H9 (cell line): ENCODE data around the gene CCNYL1. TPM values are rescaled to one million over a fixed set of nuclear protein-coding genes. Genes with fewer than 3 reads are reported as not detected.

Source experiments
- DNase-seq: peaks from one replicate; pipeline ENCODE4 v3.0.0-alpha.2; 2017
- H2AFZ ChIP-seq: one replicate; pipeline ENCODE4 v1.6.1; 2013; ENCODE audit warnings: mild to moderate bottlenecking, low read length, control low read depth, moderate library complexity
- H2AK5ac ChIP-seq: 2 replicates; pipeline ENCODE4 v1.6.1; 2013; ENCODE audit warnings: low read length, control low read depth, mixed read lengths; ENCODE audit not compliant: insufficient read length
- H2BK120ac ChIP-seq: one replicate; pipeline ENCODE4 v1.6.1; 2013; ENCODE audit warnings: low read depth, mild to moderate bottlenecking, low read length, control low read depth, inconsistent platforms; ENCODE audit not compliant: poor library complexity, severe bottlenecking
- H2BK12ac ChIP-seq: 2 replicates; pipeline ENCODE4 v1.6.1; 2013; ENCODE audit warnings: low read length, control low read depth, mixed read lengths, low read depth; ENCODE audit not compliant: insufficient read length
- H2BK15ac ChIP-seq: 2 replicates; pipeline ENCODE4 v1.6.1; 2013; ENCODE audit warnings: low read depth, low read length, control low read depth
- H2BK20ac ChIP-seq: one replicate; pipeline ENCODE4 v1.6.1; 2013; ENCODE audit warnings: low read depth, mild to moderate bottlenecking, low read length, control low read depth, inconsistent platforms; ENCODE audit not compliant: poor library complexity, severe bottlenecking
- H2BK5ac ChIP-seq: 2 replicates; pipeline ENCODE4 v1.6.1; 2013; ENCODE audit warnings: low read length, control low read depth, mixed read lengths; ENCODE audit not compliant: insufficient read length
- H3K14ac ChIP-seq: 2 replicates; pipeline ENCODE4 v1.6.1; 2013; ENCODE audit warnings: low read length, control low read depth; ENCODE audit not compliant: insufficient read depth
- H3K18ac ChIP-seq: 2 replicates; pipeline ENCODE4 v1.6.1; 2013; ENCODE audit warnings: low read depth, mild to moderate bottlenecking, mixed read lengths, low read length, control low read depth; ENCODE audit not compliant: insufficient read length
- H3K23ac ChIP-seq: 2 replicates; pipeline ENCODE4 v1.6.1; 2013; ENCODE audit warnings: low read length, control low read depth, mixed read lengths, low read depth; ENCODE audit not compliant: insufficient read length
- H3K23me2 ChIP-seq: 2 replicates; pipeline ENCODE4 v1.6.1; 2013; ENCODE audit warnings: low read depth, mild to moderate bottlenecking, mixed read lengths, low read length, control low read depth; ENCODE audit not compliant: insufficient read length, poor library complexity, severe bottlenecking
- H3K27ac ChIP-seq: 2 replicates; pipeline ENCODE4 v1.5.1; 2013; ENCODE audit warnings: low read length, control low read depth, mixed read lengths, low read depth; ENCODE audit not compliant: insufficient read length
- H3K27me3 ChIP-seq: 2 replicates; pipeline ENCODE4 v1.6.1; 2013; ENCODE audit warnings: low read length, control low read depth, inconsistent platforms; ENCODE audit not compliant: insufficient read depth
- H3K4ac ChIP-seq: 2 replicates; pipeline ENCODE4 v1.6.1; 2013; ENCODE audit warnings: low read depth, mild to moderate bottlenecking, control low read depth, inconsistent platforms, low read length, moderate library complexity
- H3K4me1 ChIP-seq: 2 replicates; pipeline ENCODE4 v1.6.1; 2013; ENCODE audit warnings: low read length, control low read depth, inconsistent platforms; ENCODE audit not compliant: insufficient read depth
- H3K4me2 ChIP-seq: 2 replicates; pipeline ENCODE4 v1.6.1; 2013; ENCODE audit warnings: low read length, control low read depth, mixed read lengths; ENCODE audit not compliant: insufficient read length, insufficient read depth
- H3K56ac ChIP-seq: 2 replicates; pipeline ENCODE4 v1.6.1; 2013; ENCODE audit warnings: low read depth, mild to moderate bottlenecking, mixed read lengths, low read length, control low read depth; ENCODE audit not compliant: insufficient read length
- H3K79me1 ChIP-seq: 2 replicates; pipeline ENCODE4 v1.6.1; 2013; ENCODE audit warnings: low read depth, mild to moderate bottlenecking, moderate library complexity, low read length, control low read depth, inconsistent platforms; ENCODE audit not compliant: insufficient read depth, poor library complexity, severe bottlenecking
- H3K79me2 ChIP-seq: 2 replicates; pipeline ENCODE4 v1.6.1; 2013; ENCODE audit warnings: low read length, control low read depth, inconsistent platforms; ENCODE audit not compliant: insufficient read depth
- H3K9ac ChIP-seq: 2 replicates; pipeline ENCODE4 v1.6.1; 2013; ENCODE audit warnings: low read length, control low read depth, mixed read lengths; ENCODE audit not compliant: insufficient read length; ENCODE audit errors: extremely low read depth
- H3K9me3 ChIP-seq: one replicate; pipeline ENCODE4 v1.6.1; 2013; ENCODE audit warnings: low read depth, low read length, inconsistent platforms; ENCODE audit not compliant: control insufficient read depth
- H3T11ph ChIP-seq: one replicate; pipeline ENCODE4 v1.6.1; 2013; ENCODE audit warnings: mild to moderate bottlenecking, low read length, control low read depth, inconsistent platforms
- H4K20me1 ChIP-seq: one replicate; pipeline ENCODE4 v1.6.1; 2013; ENCODE audit not compliant: control insufficient read depth, insufficient read length, insufficient read depth
- H4K5ac ChIP-seq: 2 replicates; pipeline ENCODE4 v1.6.1; 2013; ENCODE audit warnings: low read depth, mild to moderate bottlenecking, mixed read lengths, low read length, control low read depth; ENCODE audit not compliant: insufficient read length
- H4K8ac ChIP-seq: replicated peaks from 2 replicates; pipeline ENCODE4 v1.6.1; 2013; ENCODE audit warnings: low read length, control low read depth, mixed read lengths, low read depth; ENCODE audit not compliant: insufficient read length
- H4K91ac ChIP-seq: 2 replicates; pipeline ENCODE4 v1.6.1; 2013; ENCODE audit warnings: low read depth, mild to moderate bottlenecking, moderate library complexity, mixed read lengths, low read length, control low read depth; ENCODE audit not compliant: insufficient read length
- H3K27ac Mint-ChIP-seq, 3 experiments: 2 replicates in 2 of 3; 3 replicates in 1 of 3; pipeline ENCODE4 v1.8.0; 2020 to 2021; ENCODE audit warnings: mixed read lengths in 3 of 3, mild to moderate bottlenecking in 1 of 3, moderate library complexity in 1 of 3
- H3K27me3 Mint-ChIP-seq: 2 replicates; pipeline ENCODE4 v1.8.0; 2021; ENCODE audit warnings: low read depth, mild to moderate bottlenecking, moderate library complexity, mixed read lengths
- H3K36me3 Mint-ChIP-seq, 3 experiments: 2 replicates in 2 of 3; 3 replicates in 1 of 3; pipeline ENCODE4 v1.8.0; 2020 to 2021; ENCODE audit warnings: low read depth in 3 of 3, mixed read lengths in 3 of 3; ENCODE audit not compliant: insufficient read depth in 1 of 3
- H3K4me1 Mint-ChIP-seq, 2 experiments: 2 replicates each; pipeline ENCODE4 v1.8.0; 2020; ENCODE audit warnings: mixed read lengths in 2 of 2
- H3K4me3 Mint-ChIP-seq, 2 experiments: 2 replicates in 1 of 2; 3 replicates in 1 of 2; pipeline ENCODE4 v1.8.0; 2020 to 2021; ENCODE audit warnings: mild to moderate bottlenecking in 2 of 2, mixed read lengths in 2 of 2, moderate library complexity in 1 of 2
- H3K9me3 Mint-ChIP-seq, 2 experiments: 2 replicates in 1 of 2; 3 replicates in 1 of 2; pipeline ENCODE4 v1.8.0; 2020; ENCODE audit warnings: mild to moderate bottlenecking in 2 of 2, mixed read lengths in 2 of 2, moderate library complexity in 1 of 2
- WGBS: extraction: QIAGEN DNeasy Blood & Tissue Kit; methylation state at CpG from one replicate; pipeline ENCODE4 v1.1.7; 2013; ENCODE audit warnings: missing lambda C conversion rate, low lambda C conversion rate, mixed read lengths; ENCODE audit not compliant: insufficient read length; ENCODE audit errors: extremely low coverage; 5-methylcytosine and 5-hydroxymethylcytosine counted together
- total RNA-seq: library from RNA; stranded (reverse); gene quantifications from 2 replicates; pipeline ENCODE4 v1.2.1, GENCODE V29; 2021
- TF ChIP-seq, protein P1 (sequence below): fragments of 200-600 bp; sonication (generic); conservative IDR thresholded peaks from 3 replicates; pipeline ENCODE4 v1.8.0; 2021; ENCODE audit warnings: antibody characterized with exemption, mild to moderate bottlenecking

The CCNYL1 gene
- total RNA-seq, 1 experiment from 2014 or later, result 27.0 TPM

GRCh38 chr2:207727261-207727660 is 15.8 kb downstream of the CCNYL1 start:
- no peak overlapping the region for H3K4ac ChIP-seq
- peak overlapping the region in 2 of 3 experiments; percentile 13 to 26; a peak in 2 of 7 replicates for H3K27ac Mint-ChIP-seq
- peaks cover 1% of the 10 kb centered on the region for H3K27me3 Mint-ChIP-seq
- H2BK5ac ChIP-seq, result no peak overlapping the region
- no peak overlapping the region for H4K91ac ChIP-seq
- H2BK120ac ChIP-seq, result no peak overlapping the region
- no peak overlapping the region for H4K8ac ChIP-seq
- no peak overlapping the region for H3K14ac ChIP-seq
- no peaks in the 10 kb centered on the region for H3K79me1 ChIP-seq
- H3T11ph ChIP-seq, result no peak overlapping the region
- no peak overlapping the region for H3K4me3 Mint-ChIP-seq
- no peaks in the 10 kb centered on the region for H3K27me3 ChIP-seq
- H3K56ac ChIP-seq, result no peak overlapping the region
- no peak overlapping the region for H4K5ac ChIP-seq
- no peaks in the 10 kb centered on the region for H3K4me1 ChIP-seq
- no peak overlapping the region for H2BK12ac ChIP-seq
- no peak overlapping the region for H2AFZ ChIP-seq
- no peak overlapping the region for H3K18ac ChIP-seq
- H3K23me2 ChIP-seq, result no peaks in the 10 kb centered on the region
- DNase-seq, result no peak
- no peaks in the 10 kb centered on the region for H3K79me2 ChIP-seq
- no peak overlapping the region for H3K23ac ChIP-seq
- no peaks in the 10 kb centered on the region for H4K20me1 ChIP-seq
- TF ChIP-seq, protein P1, sequence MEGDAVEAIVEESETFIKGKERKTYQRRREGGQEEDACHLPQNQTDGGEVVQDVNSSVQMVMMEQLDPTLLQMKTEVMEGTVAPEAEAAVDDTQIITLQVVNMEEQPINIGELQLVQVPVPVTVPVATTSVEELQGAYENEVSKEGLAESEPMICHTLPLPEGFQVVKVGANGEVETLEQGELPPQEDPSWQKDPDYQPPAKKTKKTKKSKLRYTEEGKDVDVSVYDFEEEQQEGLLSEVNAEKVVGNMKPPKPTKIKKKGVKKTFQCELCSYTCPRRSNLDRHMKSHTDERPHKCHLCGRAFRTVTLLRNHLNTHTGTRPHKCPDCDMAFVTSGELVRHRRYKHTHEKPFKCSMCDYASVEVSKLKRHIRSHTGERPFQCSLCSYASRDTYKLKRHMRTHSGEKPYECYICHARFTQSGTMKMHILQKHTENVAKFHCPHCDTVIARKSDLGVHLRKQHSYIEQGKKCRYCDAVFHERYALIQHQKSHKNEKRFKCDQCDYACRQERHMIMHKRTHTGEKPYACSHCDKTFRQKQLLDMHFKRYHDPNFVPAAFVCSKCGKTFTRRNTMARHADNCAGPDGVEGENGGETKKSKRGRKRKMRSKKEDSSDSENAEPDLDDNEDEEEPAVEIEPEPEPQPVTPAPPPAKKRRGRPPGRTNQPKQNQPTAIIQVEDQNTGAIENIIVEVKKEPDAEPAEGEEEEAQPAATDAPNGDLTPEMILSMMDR, result no peak
- no peaks in the 10 kb centered on the region for H3K9me3 Mint-ChIP-seq
- no peak overlapping the region for H3K27ac ChIP-seq
- H2AK5ac ChIP-seq, result no peak overlapping the region
- H3K4me1 Mint-ChIP-seq, result peaks cover 13 to 18% of the 10 kb centered on the region in 2 experiments
- no CpG with 5 or more reads among the region's 2 CpGs for WGBS
- H3K36me3 Mint-ChIP-seq, result peaks cover 6 to 20% (median 12%) of the 10 kb centered on the region in 3 experiments; a peak in 6 of 7 replicates
- no peak overlapping the region for H2BK15ac ChIP-seq
- no peak overlapping the region for H2BK20ac ChIP-seq
- no peak overlapping the region for H3K9ac ChIP-seq
- H3K4me2 ChIP-seq, result no peak overlapping the region
- no peaks in the 10 kb centered on the region for H3K9me3 ChIP-seq
